ENCODE data around the gene SLC2A9.

Gene SLC2A9

DNA sequence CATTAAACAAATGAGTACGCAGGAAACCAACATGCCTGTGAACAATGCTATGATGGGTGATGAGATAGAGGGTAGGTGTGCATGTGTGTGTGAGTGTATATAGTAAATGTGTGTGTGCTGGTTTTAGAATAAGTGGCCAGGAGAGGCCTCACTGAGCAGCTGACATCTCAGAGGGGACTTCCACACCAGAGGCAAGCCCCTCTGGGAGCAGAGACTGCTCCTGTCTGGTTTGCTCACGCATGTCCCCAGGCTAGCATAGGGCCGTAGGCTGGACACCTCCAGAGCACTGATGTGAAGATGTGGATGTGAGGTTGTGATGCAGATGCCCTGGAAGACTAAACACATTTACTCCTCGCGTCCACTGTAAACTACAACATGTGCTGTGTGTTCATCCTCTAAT, 135.3 kb downstream of the SLC2A9 start:
- Histone ChIP-seq H3K9me3 (ENCODE audit: insufficient read depth, low read depth, low read length) (peaks cover 1% of the 10 kb centered on the region), H3K4me1 (ENCODE audit: control insufficient read depth in 1 of 2, insufficient read depth in 2 of 2, low read length in 2 of 2) (no peaks in the 10 kb centered on the region), H3K79me2 (ENCODE audit: control insufficient read depth, insufficient read depth, low read length, poor library complexity) (no peaks in the 10 kb centered on the region), H4K12ac (ENCODE audit: low read depth, low read length) (no peak overlapping the region), H3K14ac (ENCODE audit: low read length) (no peak overlapping the region), H3K27me3 (ENCODE audit: insufficient read depth, low read length) (no peaks in the 10 kb centered on the region), H2BK120ac (ENCODE audit: insufficient read depth, low read length, poor library complexity) (no peak overlapping the region), H2BK5ac (ENCODE audit: low read depth, low read length, poor library complexity) (no peak overlapping the region), H3K23ac (ENCODE audit: low read length) (no peak overlapping the region), H2BK12ac (ENCODE audit: low read length) (no peak overlapping the region), H3K36me3 (ENCODE audit: control insufficient read depth in 1 of 2, insufficient read depth in 2 of 2, low read length in 2 of 2) (no peaks in the 10 kb centered on the region), H3K4me3 (ENCODE audit: low read depth, low read length) (no peak overlapping the region), H3K4me2 (ENCODE audit: low read length) (no peak overlapping the region), H3K9ac (ENCODE audit: low read length) (no peak overlapping the region), H4K8ac (ENCODE audit: low read depth, low read length) (no peak overlapping the region), H3K79me1 (ENCODE audit: low read length) (no peaks in the 10 kb centered on the region), H2AK5ac (ENCODE audit: low read length) (no peak overlapping the region), H4K91ac (ENCODE audit: low read depth, low read length) (no peak overlapping the region), H3K4ac (ENCODE audit: low read depth, low read length) (no peak overlapping the region), H3K27ac (ENCODE audit: low read depth, low read length) (no peak overlapping the region), H2AFZ (ENCODE audit: insufficient read depth, low read length, poor library complexity) (no peak overlapping the region), H3K18ac (ENCODE audit: low read length) (no peak overlapping the region)
- WGBS (ENCODE audit: extremely low coverage, insufficient coverage, insufficient read length) = no CpG with 5 or more reads among the region's 5 CpGs
- DNase-seq = no peak

DNA sequence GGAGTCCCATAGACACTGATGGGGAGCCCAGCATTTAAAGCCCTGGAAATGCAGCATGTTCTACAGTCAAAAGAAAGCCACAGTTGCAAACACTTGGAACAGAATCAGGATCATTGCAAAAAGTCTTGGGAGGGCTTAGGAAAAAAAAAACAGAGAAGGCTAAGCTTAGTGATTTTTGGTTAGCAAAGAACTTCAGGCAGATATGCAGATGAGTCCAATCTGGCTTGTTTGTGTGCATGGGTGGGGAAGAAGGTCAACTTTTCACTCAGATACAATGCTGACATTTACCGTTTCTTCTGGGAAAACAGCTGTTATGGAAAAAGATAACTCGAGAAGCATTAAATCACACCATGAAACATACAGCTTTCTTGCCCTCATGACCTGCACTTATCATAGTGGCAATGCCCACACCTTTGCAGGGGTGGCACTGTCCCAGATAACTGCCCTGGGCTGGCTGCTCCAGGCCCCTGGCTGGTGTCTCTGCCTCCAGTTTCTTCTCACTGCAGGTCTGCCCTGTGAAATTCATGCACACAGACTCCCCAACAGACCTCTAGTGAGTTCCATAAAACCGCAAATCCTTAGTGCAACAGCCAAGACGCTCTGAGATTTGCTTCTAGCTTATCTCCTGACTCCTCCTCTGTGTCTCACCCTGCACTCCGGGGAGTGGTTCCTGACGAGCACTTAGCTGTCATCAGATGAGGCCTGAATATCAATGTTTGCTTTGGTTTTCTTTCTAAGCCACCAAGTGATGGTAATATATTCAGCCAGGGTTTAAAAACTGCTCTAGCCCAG, 140.7 kb downstream of the SLC2A9 start:
- no peak overlapping the region for H3K4me2 ChIP-seq (ENCODE audit: low read length)
- H4K91ac ChIP-seq (ENCODE audit: low read depth, low read length) = no peak overlapping the region
- H3K14ac ChIP-seq (ENCODE audit: low read length) = no peak overlapping the region
- no peak overlapping the region for H3K4ac ChIP-seq (ENCODE audit: low read depth, low read length)
- no peak overlapping the region for H2BK120ac ChIP-seq (ENCODE audit: insufficient read depth, low read length, poor library complexity)
- no peak overlapping the region for H4K8ac ChIP-seq (ENCODE audit: low read depth, low read length)
- no peak overlapping the region for H3K23ac ChIP-seq (ENCODE audit: low read length)
- H3K79me2 ChIP-seq (ENCODE audit: control insufficient read depth, insufficient read depth, low read length, poor library complexity) = no peaks in the 10 kb centered on the region
- H2BK12ac ChIP-seq (ENCODE audit: low read length) = no peak overlapping the region
- no peak overlapping the region for H3K4me3 ChIP-seq (ENCODE audit: low read depth, low read length)
- WGBS (ENCODE audit: extremely low coverage, insufficient coverage, insufficient read length) = no CpG with 5 or more reads among the region's 6 CpGs
- no peak overlapping the region for H2AK5ac ChIP-seq (ENCODE audit: low read length)
- no peak overlapping the region for H3K18ac ChIP-seq (ENCODE audit: low read length)
- no peak overlapping the region for H2BK5ac ChIP-seq (ENCODE audit: low read depth, low read length, poor library complexity)
- no peaks in the 10 kb centered on the region for H3K36me3 ChIP-seq (ENCODE audit: control insufficient read depth in 1 of 2, insufficient read depth in 2 of 2, low read length in 2 of 2)
- no peaks in the 10 kb centered on the region for H3K4me1 ChIP-seq (ENCODE audit: control insufficient read depth in 1 of 2, insufficient read depth in 2 of 2, low read length in 2 of 2)
- H3K27me3 ChIP-seq (ENCODE audit: insufficient read depth, low read length) = no peaks in the 10 kb centered on the region
- no peak overlapping the region for H3K27ac ChIP-seq (ENCODE audit: low read depth, low read length)
- no peak overlapping the region for H2AFZ ChIP-seq (ENCODE audit: insufficient read depth, low read length, poor library complexity)
- H3K79me1 ChIP-seq (ENCODE audit: low read length) = no peaks in the 10 kb centered on the region
- DNase-seq = no peak
- no peak overlapping the region for H3K9ac ChIP-seq (ENCODE audit: low read length)
- no peak overlapping the region for H4K12ac ChIP-seq (ENCODE audit: low read depth, low read length)
- no peaks in the 10 kb centered on the region for H3K9me3 ChIP-seq (ENCODE audit: insufficient read depth, low read depth, low read length)

DNA sequence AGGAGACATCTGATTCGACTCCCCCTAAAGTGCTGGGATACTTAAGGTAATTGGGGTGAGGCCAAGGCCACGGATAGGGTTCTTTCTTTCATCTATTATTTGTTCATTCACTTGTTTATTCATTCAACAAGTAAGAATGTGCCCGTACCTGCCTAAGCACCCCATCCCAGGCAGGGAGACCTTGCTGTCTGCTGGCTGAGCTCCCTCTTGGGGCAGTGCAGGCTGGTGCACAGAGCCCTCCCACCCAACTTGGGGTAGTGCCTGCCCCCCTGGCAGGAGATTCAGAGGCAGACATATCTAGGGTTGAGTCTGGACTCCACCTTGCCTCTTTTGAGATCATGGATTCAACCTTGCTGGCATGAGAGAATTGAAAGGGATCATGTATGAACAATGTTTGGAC, 144.2 kb downstream of the SLC2A9 start:
- Histone ChIP-seq H2BK5ac (ENCODE audit: low read depth, low read length, poor library complexity) (no peak overlapping the region), H3K27ac (ENCODE audit: low read depth, low read length) (no peak overlapping the region), H3K27me3 (ENCODE audit: insufficient read depth, low read length) (no peaks in the 10 kb centered on the region), H3K79me1 (ENCODE audit: low read length) (no peaks in the 10 kb centered on the region), H3K4me3 (ENCODE audit: low read depth, low read length) (no peak overlapping the region), H3K9me3 (ENCODE audit: insufficient read depth, low read depth, low read length) (no peaks in the 10 kb centered on the region), H3K4me2 (ENCODE audit: low read length) (no peak overlapping the region), H3K4me1 (ENCODE audit: control insufficient read depth in 1 of 2, insufficient read depth in 2 of 2, low read length in 2 of 2) (no peaks in the 10 kb centered on the region), H4K91ac (ENCODE audit: low read depth, low read length) (no peak overlapping the region), H3K9ac (ENCODE audit: low read length) (no peak overlapping the region), H4K12ac (ENCODE audit: low read depth, low read length) (no peak overlapping the region), H2BK120ac (ENCODE audit: insufficient read depth, low read length, poor library complexity) (no peak overlapping the region), H2AK5ac (ENCODE audit: low read length) (no peak overlapping the region), H3K18ac (ENCODE audit: low read length) (no peak overlapping the region), H4K8ac (ENCODE audit: low read depth, low read length) (no peak overlapping the region), H3K14ac (ENCODE audit: low read length) (no peak overlapping the region), H2AFZ (ENCODE audit: insufficient read depth, low read length, poor library complexity) (no peak overlapping the region), H3K36me3 (ENCODE audit: control insufficient read depth in 1 of 2, insufficient read depth in 2 of 2, low read length in 2 of 2) (no peaks in the 10 kb centered on the region), H3K79me2 (ENCODE audit: control insufficient read depth, insufficient read depth, low read length, poor library complexity) (no peaks in the 10 kb centered on the region), H2BK12ac (ENCODE audit: low read length) (no peak overlapping the region), H3K23ac (ENCODE audit: low read length) (no peak overlapping the region), H3K4ac (ENCODE audit: low read depth, low read length) (no peak overlapping the region)
- WGBS (ENCODE audit: extremely low coverage, insufficient coverage, insufficient read length) = no CpG with 5 or more reads among the region's 3 CpGs
- no peak for DNase-seq

DNA sequence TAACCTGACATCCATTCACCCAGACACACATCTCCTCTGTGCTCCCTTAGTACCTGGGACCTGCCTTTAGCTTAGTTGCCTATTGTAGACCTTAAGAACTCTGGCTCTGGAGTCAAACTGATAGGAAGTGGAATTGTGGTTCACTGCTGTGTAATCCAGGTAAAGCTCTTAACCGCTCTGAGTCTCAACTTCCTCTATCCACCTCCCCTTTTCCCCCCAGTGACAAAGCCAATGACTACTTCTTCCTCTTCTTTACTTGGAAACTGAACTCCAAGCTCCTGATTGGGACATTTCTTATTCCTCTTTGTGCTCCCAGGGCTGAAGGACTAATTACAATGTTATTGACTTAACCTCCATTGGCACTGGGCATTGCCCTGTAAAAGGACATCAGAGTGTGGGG, 145.8 kb downstream of the SLC2A9 start:
- Histone ChIP-seq H4K12ac (ENCODE audit: low read depth, low read length) (no peak overlapping the region), H3K27me3 (ENCODE audit: insufficient read depth, low read length) (no peaks in the 10 kb centered on the region), H3K4me2 (ENCODE audit: low read length) (no peak overlapping the region), H3K9me3 (ENCODE audit: insufficient read depth, low read depth, low read length) (no peaks in the 10 kb centered on the region), H2AK5ac (ENCODE audit: low read length) (no peak overlapping the region), H4K8ac (ENCODE audit: low read depth, low read length) (no peak overlapping the region), H4K91ac (ENCODE audit: low read depth, low read length) (no peak overlapping the region), H3K4ac (ENCODE audit: low read depth, low read length) (no peak overlapping the region), H2AFZ (ENCODE audit: insufficient read depth, low read length, poor library complexity) (no peak overlapping the region), H3K18ac (ENCODE audit: low read length) (no peak overlapping the region), H2BK5ac (ENCODE audit: low read depth, low read length, poor library complexity) (no peak overlapping the region), H3K4me3 (ENCODE audit: low read depth, low read length) (no peak overlapping the region), H3K27ac (ENCODE audit: low read depth, low read length) (no peak overlapping the region), H3K36me3 (ENCODE audit: control insufficient read depth in 1 of 2, insufficient read depth in 2 of 2, low read length in 2 of 2) (no peaks in the 10 kb centered on the region), H3K14ac (ENCODE audit: low read length) (no peak overlapping the region), H3K79me2 (ENCODE audit: control insufficient read depth, insufficient read depth, low read length, poor library complexity) (no peaks in the 10 kb centered on the region), H3K4me1 (ENCODE audit: control insufficient read depth in 1 of 2, insufficient read depth in 2 of 2, low read length in 2 of 2) (no peaks in the 10 kb centered on the region), H2BK120ac (ENCODE audit: insufficient read depth, low read length, poor library complexity) (no peak overlapping the region), H3K9ac (ENCODE audit: low read length) (no peak overlapping the region), H3K79me1 (ENCODE audit: low read length) (no peaks in the 10 kb centered on the region), H2BK12ac (ENCODE audit: low read length) (no peak overlapping the region), H3K23ac (ENCODE audit: low read length) (no peak overlapping the region)
- no peak for DNase-seq
- WGBS (ENCODE audit: extremely low coverage, insufficient coverage, insufficient read length) = no CpG with 5 or more reads among the region's 1 CpG
